Psoas muscle (tissue), 8 donors: ENCODE measurements around the gene RAB41. TPM values are rescaled to one million over a fixed set of nuclear protein-coding genes. Genes with fewer than 3 reads are reported as not detected.
"Not testable (repeated sequence)": the region's sequence is repeated elsewhere in the genome, so short reads cannot be mapped to it uniquely, and the experiment has no call there.

Experiments
- ATAC-seq, 4 donors: fragments of 200-7000 bp; cut with Tn5 transposase; one replicate each; pipeline ENCODE4 v1.9.1; 2020; ENCODE audit warnings: moderate library complexity in 3 of 4, mild to moderate bottlenecking in 2 of 4
- DNase-seq, 2 donors: peaks; one replicate each; pipeline ENCODE4 v3.0.0-alpha.2; 2020
- H3K27ac ChIP-seq: fragments of 200-600 bp; one replicate; pipeline ENCODE4 v1.8.0; 2022
- H3K27me3 ChIP-seq, 3 donors: fragments of 200-600 bp in 1 of 3; one replicate each; pipeline versions ENCODE4 v1.6.1 to v1.8.0; 2013 to 2022; ENCODE audit warnings: low read length in 2 of 3, mild to moderate bottlenecking in 2 of 3, moderate library complexity in 1 of 3; ENCODE audit not compliant: insufficient read depth in 3 of 3
- H3K36me3 ChIP-seq, 2 donors: fragments of 200-600 bp in 1 of 2; one replicate each; pipeline versions ENCODE4 v1.6.1 to v1.8.0; 2013 to 2022; ENCODE audit warnings: low read depth in 1 of 2, mild to moderate bottlenecking in 1 of 2, moderate library complexity in 1 of 2; ENCODE audit not compliant: insufficient read depth in 1 of 2
- H3K4me1 ChIP-seq: fragments of 200-600 bp; one replicate; pipeline ENCODE4 v1.8.0; 2022
- H3K4me3 ChIP-seq: fragments of 200-600 bp; one replicate; pipeline ENCODE4 v1.8.0; 2022; ENCODE audit warnings: mild to moderate bottlenecking
- H3K9me3 ChIP-seq: fragments of 200-600 bp; one replicate; pipeline ENCODE4 v1.8.0; 2022
- CTCF ChIP-seq: fragments of 200-600 bp; IDR thresholded peaks from one replicate; pipeline ENCODE4 v1.8.0; 2022; ENCODE audit warnings: antibody characterized with exemption
- WGBS, 3 donors: extraction: QIAGEN DNeasy Blood & Tissue Kit; methylation state at CpG; one replicate each; pipeline versions ENCODE4 v1.1.6 to v1.1.7; 2013; 5-methylcytosine and 5-hydroxymethylcytosine counted together
- intact Hi-C, 2 donors: fragments of 100-400 bp; cut with DNase I; formaldehyde crosslinking; loops; one replicate each; pipeline versions ENCODE4 v1.11.0 to v1.14.2; 2022
- polyA plus RNA-seq, 3 donors: library from polyadenylated mRNA; stranded (reverse); fragments of 200-250 nt; gene quantifications; one replicate each; pipeline ENCODE4 v1.2.3, GENCODE V29; 2013
- total RNA-seq, 4 donors: library from RNA; stranded (reverse); fragmentation: NEBNext Ultra II Directional in 2 of 4; extraction: Animal tissue kit (Norgen Biotek cat#: 25700) in 2 of 4; gene quantifications; one replicate each; pipeline versions ENCODE4 v1.2.1 to v1.2.4, GENCODE V29; 2021 to 2023
- donor health status: healthy with polysubstance abuse.
- donor health status: DM: no; HTN: no; CAD: no; lungs with moderate emphysema.
- donor health status: Bipolar disorder and iron deficiency.
- donor health status: healthy.
- donor health status: DM: yes; HTN: yes; CAD: no.
- donor health status: DM: no; HTN: no; CAD: no.
- donor health status: DM: no; HTN: no; CAD: no.
- donor health status: DM: yes; HTN: yes; CAD: no.

Gene RAB41
- total and polyA plus RNA-seq, 7 donors, result not detected

- WGBS, 3 donors, result 15 to 23% (median 18%) methylated on average over 7 of the region's 7 CpGs
- peak; percentile 26 for TF ChIP-seq CTCF
- Histone ChIP-seq H3K4me1 (no peaks in the 10 kb centered on the region), H3K27me3 (peaks cover 0 to 12% (median 0%) of the 10 kb centered on the region in 3 donors), H3K4me3 (no peak overlapping the region), H3K27ac (no peak overlapping the region), H3K36me3 (no peaks in the 10 kb centered on the region), H3K9me3 (no peaks in the 10 kb centered on the region)
- intact Hi-C loops, result no loop called here
- ATAC-seq (no peak), DNase-seq (no peak)
Observed at GRCh38 chrX:70262952-70263567, 18.9 kb upstream of the RAB41 start.

GRCh38 chrX:70264784-70265183 lies 17.2 kb upstream of the RAB41 start:
- ATAC-seq, result no peak
- Histone ChIP-seq H3K4me1 (no peaks in the 10 kb centered on the region), H3K27me3 (peaks cover 0 to 12% (median 0%) of the 10 kb centered on the region in 3 donors), H3K4me3 (no peak overlapping the region), H3K9me3 (no peaks in the 10 kb centered on the region), H3K27ac (no peak overlapping the region), H3K36me3 (no peaks in the 10 kb centered on the region)
- 21 to 39% (median 25%) methylated on average over 3 of the region's 3 CpGs for WGBS, 3 donors
- intact Hi-C loops, result no loop called here
- no peak for TF ChIP-seq CTCF
- DNase-seq, result no peak

- no peak for ATAC-seq
- Histone ChIP-seq H3K27ac (no peak within 1 kb of the TSS), H3K27me3 (peaks cover 0 to 12% (median 0%) of the 10 kb centered on the region in 3 donors), H3K36me3 (no peaks in the 10 kb centered on the region), H3K9me3 (no peaks in the 10 kb centered on the region), H3K4me3 (no peak within 1 kb of the TSS), H3K4me1 (no peaks in the 10 kb centered on the region)
- no peak for DNase-seq
- intact Hi-C loops, result no loop called here
- no peak for TF ChIP-seq CTCF
Observed at GRCh38 chrX:70268034-70268433, 13.9 kb upstream of the RAB41 start, which contains the start of gene ARR3. Gene ARR3, plus strand, starts transcription at chrX:70268334. Its CDS starts 1,052 bp downstream, at chrX:70269386.

GRCh38 chrX:70274029-70274428 lies 7.9 kb upstream of the RAB41 start:
- DNase-seq, ATAC-seq: not testable (repeated sequence)
- WGBS, 3 donors, result 77 to 83% (median 79%) methylated on average over 7 of the region's 7 CpGs

GRCh38 chrX:70279081-70279480 lies 2.9 kb upstream of the RAB41 start:
- H3K4me3 ChIP-seq, result no peak overlapping the region
- H3K27me3 ChIP-seq, result peaks cover 0 to 9% (median 0%) of the 10 kb centered on the region in 3 donors
- WGBS, 3 donors, result 67 to 83% (median 69%) methylated on average over 3 of the region's 3 CpGs
- no peaks in the 10 kb centered on the region for H3K9me3 ChIP-seq
- no peaks in the 10 kb centered on the region for H3K36me3 ChIP-seq
- H3K4me1 ChIP-seq, result no peaks in the 10 kb centered on the region
- intact Hi-C loops, result no loop called here
- DNase-seq (no peak), ATAC-seq (no peak)
- TF ChIP-seq CTCF, result no peak
- no peak overlapping the region for H3K27ac ChIP-seq

More at GRCh38 chrX:70274029-70274428, 7.9 kb upstream of the RAB41 start:
- H3K36me3 ChIP-seq, H3K27me3 ChIP-seq, H3K9me3 ChIP-seq, H3K4me3 ChIP-seq, intact Hi-C loops, H3K27ac ChIP-seq, H3K4me1 ChIP-seq: not testable (repeated sequence)
